Activated CD4-positive, alpha-beta T cell treated with anti-CD3 and anti-CD28 coated beads, Interleukin-2, amount 50 U/mL, for 24 hours (primary cell): Measurements from ENCODE around the gene PNCK.
A peak's percentile ranks its signal among the peaks of the same experiment; 100 is the strongest.
"Not testable (repeated sequence)": the region's sequence is repeated elsewhere in the genome, so short reads cannot be mapped to it uniquely, and the experiment has no call there.

ENCODE experiments used
- DNase-seq, 2 donors: peaks; one replicate each; pipeline ENCODE4 v3.0.0-alpha.2; 2020; ENCODE audit warnings: low read depth in 1 of 2, low spot score in 1 of 2

The PNCK gene

DNA sequence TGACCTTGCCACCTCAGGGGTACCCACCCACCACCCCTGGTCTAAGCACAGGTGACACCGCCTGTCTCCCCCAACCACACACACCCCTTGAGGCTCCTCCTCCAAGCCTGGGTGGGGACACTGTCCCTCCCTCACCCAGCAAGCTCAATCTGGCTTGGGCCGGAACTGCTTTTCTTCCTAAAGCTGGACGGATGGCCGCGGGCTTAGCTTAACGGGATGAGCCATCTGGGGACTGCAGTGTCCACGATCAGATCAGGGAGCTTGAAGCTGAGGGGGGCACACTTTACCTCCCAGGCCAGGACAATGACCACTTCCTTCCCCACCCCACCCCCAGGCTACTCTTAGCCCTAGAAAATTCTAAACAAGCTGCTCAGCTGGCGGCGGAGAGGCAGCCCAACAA lies 13.1 kb upstream of the PNCK start:
- DNase-seq = no peak

- no peak for DNase-seq
Measured at GRCh38 chrX:153685751-153686696, 12.4 kb upstream of the PNCK start.

- no peak for DNase-seq
Measured at GRCh38 chrX:153685156-153685536, 11.5 kb upstream of the PNCK start.

- no peak for DNase-seq
Measured at GRCh38 chrX:153684467-153685155, 11.0 kb upstream of the PNCK start.

- DNase-seq = not testable (repeated sequence)
Measured at GRCh38 chrX:153683486-153683885, 9.9 kb upstream of the PNCK start.

GRCh38 chrX:153681175-153681574 lies 7.6 kb upstream of the PNCK start:
- DNase-seq = no peak

DNA sequence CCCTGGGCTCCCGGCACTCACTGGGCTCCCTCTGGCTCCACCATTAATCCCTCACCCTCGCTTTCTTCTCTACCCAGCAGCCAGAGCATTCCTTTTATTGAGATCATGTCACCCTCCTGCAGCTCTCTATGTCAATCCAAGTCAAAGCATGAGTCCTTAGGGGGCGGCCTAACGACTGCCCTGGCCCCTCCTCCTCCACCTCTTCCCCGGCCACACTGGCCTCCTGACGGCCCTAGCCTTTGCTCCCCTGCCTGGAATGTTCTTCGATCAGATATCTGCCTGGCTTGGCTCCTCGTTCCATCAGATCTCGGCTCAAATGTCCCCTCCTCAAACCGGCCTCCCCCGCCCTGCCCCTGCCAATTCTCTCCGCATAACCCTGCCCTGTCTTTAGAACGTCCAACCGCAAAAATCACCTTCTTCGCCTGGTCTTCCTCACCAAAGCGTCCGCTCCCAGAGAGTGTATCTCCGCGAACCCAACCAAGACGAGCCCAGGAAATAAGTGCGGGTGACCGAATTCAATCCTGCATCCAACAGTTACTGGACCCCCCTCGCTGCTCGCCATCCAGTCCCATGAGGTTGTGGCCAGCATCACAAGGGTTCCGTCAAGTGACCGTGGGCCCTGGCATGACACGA lies 722 bp upstream of the PNCK start:
- no peak for DNase-seq

GRCh38 chrX:153672531-153673427 lies 834 bp downstream of the PNCK start:
- no peak for DNase-seq

GRCh38 chrX:153671589-153672530 lies 1.8 kb downstream of the PNCK start:
- DNase-seq = no peak

GRCh38 chrX:153670748-153671588 lies 2.6 kb downstream of the PNCK start:
- DNase-seq = no peak

DNA sequence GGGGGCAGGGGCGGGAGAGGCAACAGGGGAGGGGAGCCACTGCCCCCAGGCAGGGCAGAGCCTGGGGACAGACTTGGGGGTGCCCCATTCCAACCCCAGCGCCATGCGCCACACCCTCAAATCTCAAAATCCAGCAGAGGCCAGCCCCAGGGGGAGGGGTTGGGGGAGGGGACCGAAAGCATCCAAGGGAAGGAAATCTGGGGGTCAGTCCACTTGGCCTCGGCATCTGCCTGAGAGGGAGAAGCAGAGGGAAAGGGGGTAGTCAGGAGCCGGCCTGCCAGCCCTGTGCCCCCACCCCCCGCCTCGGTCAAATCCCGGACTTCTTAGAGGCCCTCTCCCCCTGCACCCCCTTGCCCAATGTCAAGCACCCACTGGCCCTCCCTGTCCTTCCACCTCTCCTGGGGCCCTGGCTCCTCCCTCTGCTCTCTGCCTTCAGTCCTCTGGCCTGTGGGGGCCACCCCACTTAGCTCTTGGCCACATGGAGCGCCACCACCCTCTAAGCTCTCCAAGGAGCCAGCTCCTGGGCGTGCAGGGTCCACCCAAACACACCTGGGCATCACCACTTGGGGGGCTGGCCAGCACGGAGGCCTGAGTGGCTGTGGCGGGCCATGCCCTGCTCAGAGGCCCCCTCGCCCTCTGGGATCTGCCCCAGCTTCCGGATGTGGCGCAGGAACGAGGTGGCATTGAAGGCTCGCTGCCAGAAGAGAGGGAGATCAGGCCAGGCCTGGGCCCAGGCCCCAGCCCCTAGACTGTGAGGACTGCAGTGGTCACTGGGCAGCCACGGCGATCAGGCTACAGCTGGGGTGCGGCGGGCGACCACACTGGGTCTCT lies 3.5 kb downstream of the PNCK start:
- no peak for DNase-seq

DNA sequence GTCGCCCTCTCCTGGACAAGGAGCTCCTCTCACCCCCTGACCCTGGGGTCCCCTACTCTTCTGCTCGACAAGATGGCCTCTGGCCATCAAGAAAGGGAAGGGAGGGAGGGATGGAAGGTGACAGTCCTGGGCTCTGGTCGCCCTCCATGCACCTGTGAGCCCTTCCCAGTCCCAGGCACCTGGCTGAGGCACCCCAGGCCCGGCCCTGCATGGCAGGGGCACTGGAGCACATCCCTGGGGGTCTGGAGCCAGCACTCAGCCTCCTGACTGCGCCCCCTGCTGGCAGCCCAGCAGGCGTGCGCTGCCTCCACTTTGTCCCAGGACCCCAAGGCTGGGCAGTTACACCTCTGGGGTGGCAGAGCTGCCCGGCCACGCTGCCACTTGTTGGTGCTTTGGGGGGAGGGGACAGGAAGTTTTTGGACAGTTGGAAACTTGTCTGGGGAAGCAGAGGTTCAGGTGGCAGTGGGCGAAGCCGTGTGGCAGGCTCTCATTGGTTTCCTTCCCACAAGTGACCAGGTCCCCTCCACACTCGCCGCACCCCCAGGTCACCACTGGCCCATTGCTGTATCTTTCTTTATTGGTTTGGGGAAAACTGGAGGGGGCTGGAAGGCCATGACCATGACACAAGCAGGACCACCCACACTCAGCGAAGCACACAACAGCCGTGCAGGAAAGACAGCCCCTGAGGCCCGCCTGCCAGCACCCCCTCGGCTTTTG lies 4.3 kb downstream of the PNCK start:
- DNase-seq = no peak

GRCh38 chrX:153668423-153669173 lies 5.0 kb downstream of the PNCK start:
- DNase-seq = no peak

GRCh38 chrX:153667956-153668396 lies 5.6 kb downstream of the PNCK start:
- DNase-seq = peak; percentile 68 to 69

GRCh38 chrX:153667281-153667955 lies 6.2 kb downstream of the PNCK start:
- DNase-seq = no peak

GRCh38 chrX:153665726-153666306 lies 7.8 kb downstream of the PNCK start:
- no peak for DNase-seq
